GM19043 (cell line): Measurements from ENCODE around the gene PDIA3.
"Not testable (repeated sequence)": the region's sequence is repeated elsewhere in the genome, so short reads cannot be mapped to it uniquely, and the experiment has no call there.

Source experiments
- ATAC-seq: cut with Tn5 transposase; IDR thresholded peaks from one replicate; pipeline ENCODE4 v1.9.1; 2021; ENCODE audit warnings: low read depth; ENCODE audit not compliant: unreplicated experiment

The PDIA3 gene

GRCh38 chr15:43776101-43776717, 30.0 kb downstream of the PDIA3 start:
- peak; percentile 67 for ATAC-seq

- peak; percentile 38 for ATAC-seq
Observed at GRCh38 chr15:43776718-43777266, 30.6 kb downstream of the PDIA3 start, which contains the start of gene ELL3. Gene ELL3, minus strand, starts transcription at chr15:43776966. Its CDS starts 65 bp downstream, at chr15:43776901.

DNA sequence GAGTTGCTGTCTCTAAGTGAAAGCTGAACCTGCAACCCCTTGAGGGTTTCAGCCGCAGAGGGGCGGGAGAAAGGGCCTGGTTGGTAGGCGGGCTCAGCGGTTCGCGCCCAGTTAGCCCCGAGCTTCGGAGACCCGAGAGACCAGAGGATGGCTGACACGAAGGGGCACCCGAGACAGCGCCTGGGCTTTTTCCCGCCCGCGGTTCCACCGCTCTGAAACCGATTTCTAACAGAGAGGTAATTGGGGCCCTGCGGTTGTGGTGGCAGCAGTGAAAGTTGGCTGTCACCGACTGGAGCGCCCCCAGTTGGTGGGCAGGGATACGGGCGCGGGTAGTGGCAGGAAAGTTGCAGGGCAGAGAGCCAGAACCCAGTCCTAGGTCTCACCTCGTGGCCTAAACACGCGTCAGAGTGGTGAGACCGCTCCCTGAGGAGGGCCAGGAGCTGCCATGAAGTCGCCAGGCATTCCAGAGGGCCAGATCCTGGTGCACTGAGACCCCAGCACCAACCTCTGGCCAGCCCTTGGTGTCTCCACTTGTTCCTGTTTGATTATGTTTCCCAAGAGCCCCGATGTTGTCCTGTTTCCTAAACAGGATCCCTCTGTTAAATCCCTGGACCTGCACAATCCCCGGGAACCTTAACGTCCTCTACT, 31.2 kb downstream of the PDIA3 start:
- peak; percentile 46 for ATAC-seq

- no peak for ATAC-seq
Observed at GRCh38 chr15:43779016-43779415, 32.8 kb downstream of the PDIA3 start.

- ATAC-seq, result no peak
Observed at GRCh38 chr15:43789409-43789808, 43.2 kb downstream of the PDIA3 start.

DNA sequence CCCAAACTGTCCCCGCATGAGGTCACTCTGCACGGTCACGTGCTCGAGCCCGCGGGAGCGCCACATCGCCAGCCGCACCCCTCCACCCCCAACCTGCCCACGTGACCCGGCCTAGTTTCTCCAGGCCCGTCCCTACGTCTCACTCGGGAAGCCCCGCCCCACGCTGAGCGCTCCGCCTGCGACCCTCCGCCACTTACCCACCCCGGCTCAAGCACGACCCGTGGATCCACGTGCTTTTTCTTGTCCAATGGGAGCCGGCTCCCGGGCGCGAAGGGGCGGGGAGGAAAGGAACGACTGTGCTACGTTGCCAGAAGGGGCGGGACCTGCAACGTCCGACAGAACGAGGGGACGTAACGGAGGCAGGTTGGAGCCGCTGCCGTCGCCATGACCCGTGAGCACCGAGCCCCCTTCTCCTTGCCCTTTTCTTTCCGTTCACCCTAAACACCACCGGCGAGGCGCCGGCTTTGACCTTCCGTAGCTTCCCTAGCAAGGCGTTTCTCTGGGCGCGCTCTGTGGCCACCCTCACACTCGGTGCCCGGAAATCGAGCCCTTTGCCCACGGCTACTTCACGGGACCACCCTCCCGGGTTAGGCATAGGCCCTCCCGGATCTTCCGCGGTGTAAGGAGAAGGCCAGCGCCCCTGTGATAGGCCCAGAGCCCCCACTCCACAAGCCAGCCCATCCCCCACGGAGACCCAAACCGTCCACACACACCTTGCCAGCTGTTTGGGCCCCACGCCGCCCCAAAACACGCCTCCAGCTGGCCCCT, 45.9 kb downstream of the PDIA3 start, which contains the start of gene SERF2:
Gene SERF2 (plus strand): TSS at position 328 of the 768 bp plus-strand sequence. CDS start 57 bp downstream, at position 385.
- ATAC-seq, result peak; percentile 80

GRCh38 chr15:43792761-43793476, 46.7 kb downstream of the PDIA3 start:
- no peak for ATAC-seq

DNA sequence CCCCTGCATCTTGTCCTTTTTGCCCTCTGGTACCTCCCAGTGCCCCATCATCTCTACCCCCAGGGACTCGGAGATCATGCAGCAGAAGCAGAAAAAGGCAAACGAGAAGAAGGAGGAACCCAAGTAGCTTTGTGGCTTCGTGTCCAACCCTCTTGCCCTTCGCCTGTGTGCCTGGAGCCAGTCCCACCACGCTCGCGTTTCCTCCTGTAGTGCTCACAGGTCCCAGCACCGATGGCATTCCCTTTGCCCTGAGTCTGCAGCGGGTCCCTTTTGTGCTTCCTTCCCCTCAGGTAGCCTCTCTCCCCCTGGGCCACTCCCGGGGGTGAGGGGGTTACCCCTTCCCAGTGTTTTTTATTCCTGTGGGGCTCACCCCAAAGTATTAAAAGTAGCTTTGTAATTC, 47.4 kb downstream of the PDIA3 start:
- no peak for ATAC-seq

DNA sequence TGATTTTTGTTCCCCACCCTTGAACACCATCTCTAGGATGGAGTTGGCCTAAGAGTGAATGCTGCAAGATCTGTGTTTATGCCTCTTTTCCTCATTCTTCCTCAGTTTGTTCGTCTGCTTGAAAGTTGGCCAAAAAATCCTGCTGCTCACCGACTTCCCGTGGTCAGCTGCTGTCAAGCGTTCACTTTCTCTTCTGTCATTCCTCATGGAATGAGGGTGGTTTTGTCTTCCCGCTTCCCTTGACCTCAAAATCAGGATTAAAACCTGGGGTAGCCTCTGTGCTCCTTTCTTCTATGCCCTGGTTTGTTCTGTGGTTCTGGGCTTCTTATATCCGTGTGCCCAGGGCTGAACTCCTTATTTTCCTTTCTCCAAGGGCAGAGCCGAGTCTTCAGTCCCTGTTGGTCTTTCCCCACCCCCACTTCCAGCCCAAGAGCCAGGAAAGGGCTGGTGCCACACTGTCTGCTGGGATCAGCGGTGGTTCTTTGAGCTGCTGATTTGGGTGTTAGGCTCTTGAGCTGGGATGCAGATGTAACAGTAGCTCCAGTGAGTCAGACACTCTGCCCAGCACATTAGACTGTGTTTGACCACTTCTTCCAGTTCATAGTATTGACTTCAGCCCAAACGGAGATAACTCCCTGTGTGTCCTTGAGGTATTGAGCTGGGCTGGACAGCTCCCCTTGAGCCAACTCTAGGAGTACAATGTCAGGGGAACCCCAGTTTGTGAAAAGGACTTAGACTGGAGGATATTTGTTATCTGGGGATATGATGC, 48.2 kb downstream of the PDIA3 start:
- ATAC-seq, result no peak

GRCh38 chr15:43795197-43795596, 49.0 kb downstream of the PDIA3 start:
- ATAC-seq, result no peak

- ATAC-seq, result no peak
Observed at GRCh38 chr15:43795997-43796396, 49.8 kb downstream of the PDIA3 start.

DNA sequence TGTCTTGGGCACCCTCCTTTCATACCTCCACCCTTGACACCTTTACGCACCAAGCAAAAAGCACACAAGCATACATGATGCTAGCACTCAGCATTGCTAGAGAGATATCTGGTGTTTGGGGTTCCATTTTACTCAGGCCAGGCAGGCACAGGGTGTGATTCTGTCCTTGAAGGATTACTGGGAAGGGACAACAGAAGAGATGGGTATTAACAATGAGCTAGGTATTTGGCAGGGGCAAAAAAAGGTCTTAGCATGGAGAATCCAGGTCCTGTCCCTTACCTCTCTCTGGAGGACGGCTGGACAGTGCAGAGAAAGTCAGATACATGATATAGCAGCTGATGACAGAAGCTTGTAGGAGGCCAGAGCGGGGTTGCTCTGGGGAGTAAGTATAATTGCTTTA, 50.3 kb downstream of the PDIA3 start:
- ATAC-seq, result no peak

- ATAC-seq, result no peak
Observed at GRCh38 chr15:43799209-43799944, 53.1 kb downstream of the PDIA3 start.

DNA sequence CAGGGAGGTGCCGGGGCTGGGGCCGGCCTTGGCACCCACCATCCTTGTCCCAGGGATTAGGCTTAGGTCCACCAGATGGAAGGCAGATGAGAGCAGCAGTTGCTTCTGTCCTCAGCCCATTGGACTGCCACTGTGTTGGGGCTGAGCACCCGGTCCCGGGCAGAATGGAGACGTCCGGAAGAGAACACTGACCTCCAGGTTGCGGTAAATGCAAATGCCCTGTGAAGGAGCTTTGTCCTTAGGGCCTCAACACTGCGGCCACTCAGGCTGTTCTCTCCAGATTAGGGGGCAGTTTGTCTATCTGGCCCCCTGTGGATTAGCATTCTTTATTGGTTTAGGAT, 53.7 kb downstream of the PDIA3 start, which contains the start of gene SERINC4:
Gene SERINC4 (minus strand): TSS at position 276 of the 341 bp plus-strand sequence. CDS start 234 bp downstream, at position 42.
- ATAC-seq, result no peak

- peak; percentile 92 for ATAC-seq
Observed at GRCh38 chr15:43800286-43801141, 54.3 kb downstream of the PDIA3 start, which contains the start of gene HYPK. Gene HYPK, plus strand, starts transcription at chr15:43800599. Its CDS starts 24 bp downstream, at chr15:43800623.

DNA sequence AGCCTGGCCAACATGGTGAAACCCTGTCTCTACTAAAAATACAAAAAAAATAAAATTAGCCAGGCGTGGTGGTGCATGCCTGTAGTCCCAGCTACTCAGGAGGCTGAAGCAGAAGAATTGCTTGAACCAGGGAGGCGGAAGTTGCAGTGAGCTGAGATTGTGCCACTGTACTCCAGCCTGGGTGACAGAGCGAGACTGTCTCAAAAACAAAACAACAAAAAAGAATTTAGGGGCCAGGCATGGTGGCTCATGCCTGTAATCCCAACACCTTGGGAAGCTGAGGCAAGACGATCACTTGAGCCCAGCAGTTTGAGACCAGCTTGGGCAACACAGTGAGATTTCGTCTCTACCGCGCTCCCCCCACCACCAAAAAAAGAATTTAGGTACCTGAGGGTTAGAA, 56.4 kb downstream of the PDIA3 start:
- ATAC-seq, result not testable (repeated sequence)

DNA sequence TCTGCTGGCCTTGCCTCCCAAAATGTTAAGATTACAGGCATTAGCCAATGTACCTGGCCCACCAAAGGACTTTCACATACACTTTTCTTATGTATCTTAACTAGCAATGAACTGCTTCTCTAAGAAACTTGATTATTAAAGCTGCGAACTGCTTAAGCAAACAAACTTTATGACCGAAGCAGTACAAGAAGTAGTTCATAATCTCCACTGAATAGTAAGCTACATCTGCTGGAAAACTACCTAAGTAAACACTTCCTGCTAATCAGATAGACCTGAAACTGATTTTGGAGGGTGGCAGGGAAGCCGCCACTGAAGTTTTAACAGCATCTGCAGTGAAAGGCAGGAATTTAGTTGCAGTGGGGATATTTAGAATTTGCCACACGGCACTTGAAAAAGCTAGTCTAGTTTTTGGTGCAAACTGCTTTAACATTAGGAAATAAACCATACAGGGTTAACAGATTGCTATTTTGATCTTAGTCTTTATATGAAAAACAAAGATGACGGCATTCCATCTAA, 62.3 kb downstream of the PDIA3 start:
- ATAC-seq, result no peak
